GM21723 (cell line): ENCODE data around the gene PTGER2.

ENCODE experiments used
- ATAC-seq: cut with Tn5 transposase; IDR thresholded peaks from one replicate; pipeline ENCODE4 v1.9.1; 2021; ENCODE audit warnings: mild to moderate bottlenecking, moderate library complexity; ENCODE audit not compliant: unreplicated experiment

The PTGER2 gene

GRCh38 chr14:52313903-52314594 lies at the start of gene PTGER2:
Gene PTGER2 (plus strand): TSS chr14:52314312. CDS start chr14:52314549, 237 bp downstream.
- ATAC-seq = peak; percentile 46

GRCh38 chr14:52265253-52265652 lies 48.9 kb upstream of the PTGER2 start:
- ATAC-seq = peak; percentile 67

- no peak for ATAC-seq
These were observed 47.9 kb upstream of the PTGER2 start for GRCh38 chr14:52266179-52266578.

GRCh38 chr14:52266782-52267181 lies 47.3 kb upstream of the PTGER2 start:
- ATAC-seq = no peak

GRCh38 chr14:52267501-52268278 lies 46.4 kb upstream of the PTGER2 start, which contains the start of gene PTGDR:
Gene PTGDR (plus strand): TSS chr14:52267698. CDS start chr14:52267815, 117 bp downstream.
- ATAC-seq = no peak

GRCh38 chr14:52268279-52269061 lies 45.6 kb upstream of the PTGER2 start:
- ATAC-seq = no peak

- ATAC-seq = no peak
These were observed 45.0 kb upstream of the PTGER2 start for GRCh38 chr14:52269100-52269499.

GRCh38 chr14:52269982-52270381 lies 44.1 kb upstream of the PTGER2 start:
- no peak for ATAC-seq

- no peak for ATAC-seq
These were observed 42.6 kb upstream of the PTGER2 start for GRCh38 chr14:52271538-52271937.

GRCh38 chr14:52272375-52272774 lies 41.7 kb upstream of the PTGER2 start:
- ATAC-seq = no peak

- ATAC-seq = no peak
These were observed 38.7 kb upstream of the PTGER2 start for GRCh38 chr14:52275372-52275771.

- no peak for ATAC-seq
These were observed 36.6 kb upstream of the PTGER2 start for GRCh38 chr14:52277552-52277951.

GRCh38 chr14:52279408-52279807 lies 34.7 kb upstream of the PTGER2 start:
- ATAC-seq = no peak

GRCh38 chr14:52283099-52283498 lies 31.0 kb upstream of the PTGER2 start:
- no peak for ATAC-seq

- ATAC-seq = no peak
These were observed 27.2 kb upstream of the PTGER2 start for GRCh38 chr14:52286661-52287649.

GRCh38 chr14:52296378-52296777 lies 17.7 kb upstream of the PTGER2 start:
- ATAC-seq = no peak

GRCh38 chr14:52298795-52299194 lies 15.3 kb upstream of the PTGER2 start:
- no peak for ATAC-seq

GRCh38 chr14:52299692-52300278 lies 14.3 kb upstream of the PTGER2 start:
- peak; percentile 68 for ATAC-seq

GRCh38 chr14:52303236-52303635 lies 10.9 kb upstream of the PTGER2 start:
- ATAC-seq = no peak
